ENCODE results near the gene PRKRA.

The PRKRA gene

DNA sequence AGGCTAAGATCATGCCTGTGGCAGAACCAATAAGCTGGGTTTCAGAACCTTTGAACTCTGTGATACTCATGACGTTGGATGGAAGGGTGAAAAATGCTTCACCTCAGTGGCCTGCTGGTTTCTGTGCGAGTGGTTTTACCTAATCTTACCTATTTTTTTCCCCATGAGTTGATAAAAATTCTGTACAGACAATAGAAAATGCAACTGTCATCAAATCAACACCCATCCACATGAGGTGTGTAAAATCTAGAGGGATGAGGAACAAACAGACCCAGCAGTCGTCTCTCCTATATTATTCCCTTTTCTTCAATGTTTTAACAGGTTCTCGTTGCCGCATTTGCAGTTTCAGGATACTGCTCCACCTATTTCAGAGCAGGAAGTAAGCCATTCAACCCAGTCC lies 67.3 kb downstream of the PRKRA start:
- Histone ChIP-seq H3K27me3 (ENCODE audit: control insufficient read depth in 1 of 2, insufficient read depth in 2 of 2, low read length in 2 of 2) (no peaks in the 10 kb centered on the region), H3K36me3 (ENCODE audit: control insufficient read depth in 1 of 2, insufficient read depth in 2 of 2, low read length in 2 of 2) (no peaks in the 10 kb centered on the region), H3K9ac (ENCODE audit: low read depth in 1 of 2, low read length in 2 of 2) (no peak overlapping the region), H3K9me3 (ENCODE audit: control insufficient read depth in 1 of 2, low read length in 2 of 2) (no peaks in the 10 kb centered on the region), H3K4me3 (ENCODE audit: low read depth in 1 of 2, low read length in 2 of 2) (no peak overlapping the region), H3K27ac (ENCODE audit: low read depth, low read length) (no peak overlapping the region), H3K4me1 (ENCODE audit: control insufficient read depth in 1 of 2, insufficient read depth in 2 of 2, low read length in 2 of 2) (no peaks in the 10 kb centered on the region)
